Mesendoderm (in vitro differentiated cells): Measurements from ENCODE around the gene ATP6V0E1.
A peak's percentile ranks its signal among the peaks of the same experiment; 100 is the strongest.

Source experiments
- DNase-seq: peaks from one replicate; pipeline ENCODE4 v3.0.0; 2013
- H2AK5ac ChIP-seq: 2 replicates; pipeline ENCODE4 v1.6.1; 2013; ENCODE audit warnings: low read length, inconsistent platforms
- H2BK120ac ChIP-seq: 2 replicates; pipeline ENCODE4 v1.6.1; 2013; ENCODE audit warnings: low read depth, mild to moderate bottlenecking, low read length, moderate library complexity, mixed read lengths
- H2BK15ac ChIP-seq: replicated peaks from 2 replicates; pipeline ENCODE4 v1.6.1; 2013; ENCODE audit warnings: low read depth, mild to moderate bottlenecking, moderate library complexity
- H2BK5ac ChIP-seq: 2 replicates; pipeline ENCODE4 v1.6.1; 2013; ENCODE audit warnings: low read length, inconsistent platforms
- H3K18ac ChIP-seq: 2 replicates; pipeline ENCODE4 v1.6.1; 2013; ENCODE audit warnings: mild to moderate bottlenecking, low read length, mixed read lengths
- H3K23ac ChIP-seq: one replicate; pipeline ENCODE4 v1.6.1; 2013; ENCODE audit warnings: low read length
- H3K27ac ChIP-seq: 2 replicates; pipeline ENCODE4 v1.5.1; 2013; ENCODE audit warnings: low read depth, mild to moderate bottlenecking, inconsistent platforms, low read length, moderate library complexity
- H3K27me3 ChIP-seq: 2 replicates; pipeline ENCODE4 v1.6.1; 2013; ENCODE audit warnings: low read length, control low read depth, mild to moderate bottlenecking, inconsistent platforms; ENCODE audit not compliant: insufficient read depth, poor library complexity
- H3K36me3 ChIP-seq: 2 replicates; pipeline ENCODE4 v1.6.1; 2013; ENCODE audit warnings: low read length, inconsistent platforms; ENCODE audit not compliant: control insufficient read depth, insufficient read depth
- H3K4ac ChIP-seq: one replicate; pipeline ENCODE4 v1.6.1; 2013; ENCODE audit warnings: low read depth, mild to moderate bottlenecking, low read length, moderate library complexity
- H3K4me1 ChIP-seq: 2 replicates; pipeline ENCODE4 v1.6.1; 2013; ENCODE audit warnings: low read depth, low read length, inconsistent platforms; ENCODE audit not compliant: control insufficient read depth
- H3K4me2 ChIP-seq: 2 replicates; pipeline ENCODE4 v1.6.1; 2013; ENCODE audit warnings: low read length
- H3K4me3 ChIP-seq: 2 replicates; pipeline ENCODE4 v1.5.1; 2013; ENCODE audit warnings: mild to moderate bottlenecking, low read length
- H3K56ac ChIP-seq: one replicate; pipeline ENCODE4 v1.6.1; 2013; ENCODE audit warnings: low read length
- H3K79me1 ChIP-seq: 2 replicates; pipeline ENCODE4 v1.6.1; 2013; ENCODE audit warnings: low read length, inconsistent platforms
- H3K79me2 ChIP-seq: 2 replicates; pipeline ENCODE4 v1.6.1; 2013; ENCODE audit warnings: mild to moderate bottlenecking, low read length; ENCODE audit not compliant: control insufficient read depth, insufficient read depth
- H3K9ac ChIP-seq: 2 replicates; pipeline ENCODE4 v1.6.1; 2013; ENCODE audit warnings: low read length, inconsistent platforms
- H4K5ac ChIP-seq: one replicate; pipeline ENCODE4 v1.6.1; 2013; ENCODE audit warnings: low read length
- H4K8ac ChIP-seq: one replicate; pipeline ENCODE4 v1.6.1; 2013; ENCODE audit warnings: low read depth, mild to moderate bottlenecking, control low read depth, low read length, moderate library complexity
- WGBS: extraction: QIAGEN DNeasy Blood & Tissue Kit; methylation state at CpG from one replicate; pipeline ENCODE4 v1.1.7; 2013; ENCODE audit warnings: low lambda C conversion rate, missing lambda C conversion rate; ENCODE audit not compliant: insufficient coverage; ENCODE audit errors: extremely low coverage; 5-methylcytosine and 5-hydroxymethylcytosine counted together

The ATP6V0E1 gene

GRCh38 chr5:173032730-173033129, 49.2 kb downstream of the ATP6V0E1 start:
- WGBS, result no CpG with 5 or more reads among the region's 3 CpGs
- Histone ChIP-seq H3K4me1 (peaks cover 6% of the 10 kb centered on the region), H3K36me3 (peaks cover 3% of the 10 kb centered on the region), H3K9ac (no peak overlapping the region), H2BK15ac (no peak overlapping the region), H3K27me3 (no peaks in the 10 kb centered on the region), H2BK120ac (no peak overlapping the region), H3K79me1 (peaks cover 8% of the 10 kb centered on the region), H2AK5ac (no peak overlapping the region), H3K4me2 (no peak overlapping the region), H3K79me2 (peaks cover 5% of the 10 kb centered on the region), H4K5ac (no peak overlapping the region), H2BK5ac (no peak overlapping the region), H3K56ac (no peak overlapping the region), H3K23ac (no peak overlapping the region), H4K8ac (no peak overlapping the region), H3K27ac (no peak overlapping the region), H3K4ac (no peak overlapping the region), H3K4me3 (no peak overlapping the region), H3K18ac (no peak overlapping the region)
- DNase-seq, result no peak

- peaks cover 2% of the 10 kb centered on the region for H3K79me2 ChIP-seq
- no peak overlapping the region for H3K27ac ChIP-seq
- H3K9ac ChIP-seq, result no peak overlapping the region
- H4K8ac ChIP-seq, result no peak overlapping the region
- no peak overlapping the region for H3K4me2 ChIP-seq
- WGBS, result no CpG with 5 or more reads among the region's 6 CpGs
- H2BK5ac ChIP-seq, result no peak overlapping the region
- no peak overlapping the region for H3K4ac ChIP-seq
- no peak overlapping the region for H3K4me3 ChIP-seq
- H3K4me1 ChIP-seq, result no peaks in the 10 kb centered on the region
- H3K79me1 ChIP-seq, result peaks cover under 1% of the 10 kb centered on the region
- no peak overlapping the region for H2BK15ac ChIP-seq
- no peak overlapping the region for H2AK5ac ChIP-seq
- no peaks in the 10 kb centered on the region for H3K27me3 ChIP-seq
- no peak for DNase-seq
- H2BK120ac ChIP-seq, result no peak overlapping the region
- no peak overlapping the region for H4K5ac ChIP-seq
- no peak overlapping the region for H3K23ac ChIP-seq
- no peak overlapping the region for H3K56ac ChIP-seq
- peaks cover 3% of the 10 kb centered on the region for H3K36me3 ChIP-seq
- no peak overlapping the region for H3K18ac ChIP-seq
These were observed 50.4 kb downstream of the ATP6V0E1 start for GRCh38 chr5:173033923-173034322.

DNA sequence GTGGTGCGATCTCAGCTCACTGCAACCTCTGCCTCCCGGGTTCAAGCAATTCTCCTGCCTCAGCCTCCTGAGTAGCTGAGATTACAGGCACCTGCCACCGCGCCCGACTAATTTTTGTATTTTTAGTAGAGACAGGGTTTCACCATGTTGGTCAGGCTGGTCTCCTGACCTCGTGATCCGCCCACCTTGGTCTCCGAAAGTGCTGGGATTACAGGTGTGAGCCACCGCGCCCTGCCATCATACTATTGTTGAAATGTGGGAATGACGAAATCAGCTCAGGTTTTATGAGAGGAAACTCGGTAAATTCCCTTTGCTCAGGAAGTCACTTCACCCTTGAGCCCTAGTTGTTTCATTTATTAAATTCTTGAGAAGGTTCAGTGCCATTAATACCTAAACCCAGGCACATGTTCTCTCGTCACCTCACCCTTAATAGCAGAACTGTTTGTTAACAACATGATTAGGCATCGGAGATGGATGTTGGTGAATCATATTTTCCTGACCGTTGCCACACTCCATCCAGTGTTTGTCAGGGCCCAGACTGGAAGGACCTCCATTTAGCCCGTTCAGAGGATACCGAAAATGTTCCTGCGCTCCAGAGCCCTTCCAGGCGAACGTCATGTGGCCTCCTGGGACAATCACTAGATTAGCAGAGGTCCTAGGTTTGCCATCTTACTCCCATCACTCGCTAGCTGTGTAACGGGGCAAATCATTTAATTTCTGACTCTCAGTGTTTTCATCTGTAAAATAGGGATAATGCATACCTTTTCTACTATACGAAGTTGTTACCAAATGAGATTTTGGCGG, 52.5 kb downstream of the ATP6V0E1 start:
- Histone ChIP-seq H3K18ac (no peak overlapping the region), H3K4ac (no peak overlapping the region), H3K23ac (no peak overlapping the region), H4K5ac (no peak overlapping the region), H3K79me1 (no peaks in the 10 kb centered on the region), H2BK15ac (no peak overlapping the region), H2BK120ac (no peak overlapping the region), H3K79me2 (no peaks in the 10 kb centered on the region), H3K4me1 (no peaks in the 10 kb centered on the region), H3K27me3 (no peaks in the 10 kb centered on the region), H2BK5ac (no peak overlapping the region), H3K4me3 (no peak overlapping the region), H2AK5ac (no peak overlapping the region), H3K9ac (no peak overlapping the region), H3K36me3 (peaks cover 3% of the 10 kb centered on the region), H3K27ac (no peak overlapping the region), H3K56ac (no peak overlapping the region), H3K4me2 (no peak overlapping the region), H4K8ac (no peak overlapping the region)
- no CpG with 5 or more reads among the region's 24 CpGs for WGBS
- no peak for DNase-seq

GRCh38 chr5:173039188-173039587, 55.6 kb downstream of the ATP6V0E1 start:
- H2BK5ac ChIP-seq, result no peak overlapping the region
- H3K79me1 ChIP-seq, result no peaks in the 10 kb centered on the region
- H3K18ac ChIP-seq, result no peak overlapping the region
- no peak overlapping the region for H3K27ac ChIP-seq
- H2BK120ac ChIP-seq, result no peak overlapping the region
- H3K36me3 ChIP-seq, result peaks cover 3% of the 10 kb centered on the region
- H3K79me2 ChIP-seq, result no peaks in the 10 kb centered on the region
- no peak overlapping the region for H4K8ac ChIP-seq
- no peak overlapping the region for H3K4me2 ChIP-seq
- H4K5ac ChIP-seq, result no peak overlapping the region
- no peak overlapping the region for H2BK15ac ChIP-seq
- no peak overlapping the region for H3K9ac ChIP-seq
- no peak overlapping the region for H3K23ac ChIP-seq
- peak; percentile 33 for DNase-seq
- WGBS, result no CpG with 5 or more reads among the region's 3 CpGs
- no peak overlapping the region for H3K56ac ChIP-seq
- no peaks in the 10 kb centered on the region for H3K27me3 ChIP-seq
- H2AK5ac ChIP-seq, result no peak overlapping the region
- no peaks in the 10 kb centered on the region for H3K4me1 ChIP-seq
- H3K4ac ChIP-seq, result no peak overlapping the region
- H3K4me3 ChIP-seq, result no peak overlapping the region

DNA sequence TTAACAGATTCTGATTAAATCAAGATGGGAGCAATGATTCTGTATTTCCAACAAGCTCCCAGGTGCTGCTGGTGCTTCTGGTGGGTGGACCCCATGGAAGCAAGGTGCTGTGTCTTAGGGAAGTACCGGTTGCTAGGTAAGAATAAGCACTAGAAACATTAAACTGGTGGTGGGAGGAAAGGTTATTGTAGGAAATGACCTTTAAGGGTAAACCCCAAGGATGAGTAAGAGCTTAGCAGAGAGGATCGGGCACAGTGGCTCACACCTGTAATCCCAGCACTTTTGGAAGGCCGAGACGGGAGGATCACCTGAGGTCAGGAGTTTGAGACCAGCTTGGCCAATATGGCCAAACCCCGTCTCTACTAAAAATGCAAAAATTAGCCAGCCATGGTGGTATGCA, 56.4 kb downstream of the ATP6V0E1 start:
- WGBS, result no CpG with 5 or more reads among the region's 5 CpGs

More for the DNA sequence above, 56.4 kb downstream of the ATP6V0E1 start:
- Histone ChIP-seq H3K27ac (no peak overlapping the region), H3K4me2 (no peak overlapping the region), H2BK15ac (no peak overlapping the region), H3K4ac (no peak overlapping the region), H2BK120ac (no peak overlapping the region), H3K4me1 (no peaks in the 10 kb centered on the region), H3K18ac (no peak overlapping the region), H4K8ac (no peak overlapping the region), H3K4me3 (no peak overlapping the region), H4K5ac (no peak overlapping the region), H3K79me2 (no peaks in the 10 kb centered on the region), H3K9ac (no peak overlapping the region), H2BK5ac (no peak overlapping the region), H3K79me1 (no peaks in the 10 kb centered on the region), H3K23ac (no peak overlapping the region), H3K56ac (no peak overlapping the region), H2AK5ac (no peak overlapping the region), H3K36me3 (peaks cover 2% of the 10 kb centered on the region), H3K27me3 (no peaks in the 10 kb centered on the region)
- no peak for DNase-seq
